Measurements from ENCODE around the gene STK24.
A peak's percentile ranks its signal among the peaks of the same experiment; 100 is the strongest.

STK24 gene

GRCh38 chr13:98452851-98453843, 123.8 kb downstream of the STK24 start:
- DNase-seq (ENCODE audit: low read depth in 2 of 2) = no peak

GRCh38 chr13:98451676-98452470, 125.0 kb downstream of the STK24 start:
- DNase-seq (ENCODE audit: low read depth in 2 of 2) = no peak

GRCh38 chr13:98450539-98451111, 126.3 kb downstream of the STK24 start:
- no peak for DNase-seq (ENCODE audit: low read depth in 2 of 2)

DNA sequence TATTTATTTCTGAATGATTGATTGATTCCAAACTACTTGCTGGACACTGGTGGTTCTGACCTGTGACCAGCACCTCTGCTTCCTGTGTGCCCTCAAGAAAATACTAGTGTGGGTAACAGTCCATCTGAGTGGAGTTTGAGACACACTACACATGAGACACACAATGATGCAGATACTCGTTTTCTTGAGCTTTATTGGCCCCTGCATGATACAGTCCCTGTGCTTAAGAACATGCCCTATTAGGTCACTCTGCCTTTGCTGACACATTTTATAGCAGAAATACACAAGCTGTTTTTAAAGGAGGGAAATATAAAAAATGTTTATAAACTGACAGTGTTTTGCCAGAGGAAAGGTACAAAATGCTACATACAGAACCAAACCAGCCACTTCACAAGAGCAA, 126.9 kb downstream of the STK24 start:
- no peak for DNase-seq (ENCODE audit: low read depth in 2 of 2)

DNA sequence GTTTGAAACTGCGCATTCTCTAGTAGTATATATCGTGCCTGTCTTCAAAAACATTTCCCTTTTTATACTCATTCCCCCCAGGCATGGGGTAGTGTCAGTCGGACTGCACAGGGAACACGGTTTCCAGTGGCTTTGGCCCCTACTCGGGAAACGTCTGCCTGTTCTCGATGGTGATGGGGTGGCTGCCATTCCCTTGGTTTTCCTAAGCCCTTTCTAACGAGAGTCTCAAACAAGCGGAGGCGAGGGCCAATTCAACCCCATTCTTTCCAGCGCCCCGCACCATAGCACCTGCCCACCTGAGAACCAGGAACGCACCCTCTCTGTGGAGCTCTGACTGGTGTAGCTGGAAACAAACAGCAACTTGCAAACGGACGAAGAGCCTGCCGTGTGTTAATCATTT, 127.6 kb downstream of the STK24 start:
- DNase-seq (ENCODE audit: low read depth in 2 of 2) = no peak

DNA sequence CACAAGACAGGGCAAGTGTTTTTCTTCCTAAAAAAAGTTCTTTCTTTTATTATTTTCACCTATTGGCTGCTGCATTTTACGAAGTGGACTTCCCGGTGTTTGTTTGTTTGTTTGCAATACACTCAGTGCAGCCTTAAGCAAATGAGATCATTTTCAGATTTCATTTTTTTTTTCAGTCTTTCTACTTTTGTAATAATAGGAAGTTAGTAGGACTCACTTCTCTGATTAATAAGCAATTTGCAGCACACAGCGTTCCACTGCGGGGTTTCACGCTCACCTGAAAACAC, 128.3 kb downstream of the STK24 start:
- DNase-seq (ENCODE audit: low read depth in 2 of 2) = no peak

- DNase-seq (ENCODE audit: low read depth in 2 of 2) = no peak
Observed at GRCh38 chr13:98447881-98448641, 128.8 kb downstream of the STK24 start.

DNA sequence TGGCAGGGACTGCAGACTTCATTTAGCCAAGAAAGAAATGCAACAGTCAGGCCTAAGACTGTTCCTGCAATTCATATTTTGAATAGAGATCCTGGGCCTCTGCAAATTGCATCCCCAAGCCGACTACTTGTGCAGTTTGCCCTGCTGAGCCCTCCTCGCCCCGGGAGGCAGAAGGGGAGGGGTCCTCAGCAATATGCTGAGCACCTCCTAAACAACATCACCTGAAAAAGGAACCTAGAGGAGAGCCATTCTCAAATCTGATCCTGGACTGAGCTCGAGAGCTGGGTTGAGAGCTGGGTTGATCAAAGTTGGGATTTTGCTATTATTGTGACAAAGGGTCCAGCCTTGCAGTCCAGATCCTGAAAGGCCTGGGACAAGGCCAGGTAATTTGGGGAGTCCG, 129.8 kb downstream of the STK24 start:
- no peak for DNase-seq (ENCODE audit: low read depth in 2 of 2)

GRCh38 chr13:98446234-98446621, 130.7 kb downstream of the STK24 start:
- DNase-seq (ENCODE audit: low read depth in 2 of 2) = no peak

- DNase-seq (ENCODE audit: low read depth in 2 of 2) = peak; percentile 53 to 54
Observed at GRCh38 chr13:98445340-98446233, 131.3 kb downstream of the STK24 start.

- DNase-seq (ENCODE audit: low read depth in 2 of 2) = no peak
Observed at GRCh38 chr13:98444381-98444780, 132.5 kb downstream of the STK24 start.

DNA sequence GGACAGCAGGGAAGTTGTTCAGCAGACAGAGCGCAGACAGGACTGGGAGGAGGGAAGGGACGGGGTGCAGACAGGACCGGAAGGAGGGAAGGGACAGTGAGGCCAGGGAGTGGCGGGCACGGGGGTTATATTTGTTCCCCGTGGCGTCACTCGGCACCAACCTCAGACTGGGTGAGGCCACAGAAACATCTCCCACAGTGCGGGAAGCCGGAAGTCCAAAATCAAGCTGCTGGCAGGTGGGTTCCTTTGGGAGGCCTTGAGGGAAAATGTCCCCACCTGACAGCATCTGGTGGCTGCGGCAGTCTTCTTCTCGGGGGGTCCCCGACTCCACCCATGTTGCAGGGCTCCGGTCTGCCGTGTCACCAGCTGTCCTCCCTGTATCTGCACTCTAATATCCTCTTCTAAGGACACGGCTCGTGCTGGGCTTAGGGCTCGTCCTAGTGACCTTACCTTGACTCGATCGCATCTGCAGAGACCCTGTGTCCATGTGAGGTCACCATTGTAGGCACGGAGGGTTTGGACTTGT, 133.0 kb downstream of the STK24 start:
- DNase-seq (ENCODE audit: low read depth in 2 of 2) = no peak

DNA sequence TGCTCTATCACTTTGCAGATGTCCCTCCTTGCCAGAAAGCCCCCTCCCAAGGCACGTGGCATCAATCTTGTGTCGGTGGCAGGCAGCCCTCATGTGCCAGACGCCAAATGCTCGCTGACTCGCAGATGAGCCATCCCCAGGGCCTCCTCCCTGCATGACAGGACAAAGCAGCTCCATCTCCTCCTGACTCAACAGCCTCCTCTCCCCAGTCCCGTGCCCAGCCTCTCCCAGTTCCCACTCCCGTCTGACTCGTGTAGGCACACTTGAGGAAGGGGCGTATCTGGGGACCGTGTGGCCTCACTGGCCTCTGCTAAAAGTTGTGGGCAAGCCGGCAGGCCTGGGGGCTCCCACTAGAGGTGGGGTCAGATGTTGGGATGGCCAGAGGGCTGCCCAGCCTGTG, 133.6 kb downstream of the STK24 start:
- no peak for DNase-seq (ENCODE audit: low read depth in 2 of 2)

DNA sequence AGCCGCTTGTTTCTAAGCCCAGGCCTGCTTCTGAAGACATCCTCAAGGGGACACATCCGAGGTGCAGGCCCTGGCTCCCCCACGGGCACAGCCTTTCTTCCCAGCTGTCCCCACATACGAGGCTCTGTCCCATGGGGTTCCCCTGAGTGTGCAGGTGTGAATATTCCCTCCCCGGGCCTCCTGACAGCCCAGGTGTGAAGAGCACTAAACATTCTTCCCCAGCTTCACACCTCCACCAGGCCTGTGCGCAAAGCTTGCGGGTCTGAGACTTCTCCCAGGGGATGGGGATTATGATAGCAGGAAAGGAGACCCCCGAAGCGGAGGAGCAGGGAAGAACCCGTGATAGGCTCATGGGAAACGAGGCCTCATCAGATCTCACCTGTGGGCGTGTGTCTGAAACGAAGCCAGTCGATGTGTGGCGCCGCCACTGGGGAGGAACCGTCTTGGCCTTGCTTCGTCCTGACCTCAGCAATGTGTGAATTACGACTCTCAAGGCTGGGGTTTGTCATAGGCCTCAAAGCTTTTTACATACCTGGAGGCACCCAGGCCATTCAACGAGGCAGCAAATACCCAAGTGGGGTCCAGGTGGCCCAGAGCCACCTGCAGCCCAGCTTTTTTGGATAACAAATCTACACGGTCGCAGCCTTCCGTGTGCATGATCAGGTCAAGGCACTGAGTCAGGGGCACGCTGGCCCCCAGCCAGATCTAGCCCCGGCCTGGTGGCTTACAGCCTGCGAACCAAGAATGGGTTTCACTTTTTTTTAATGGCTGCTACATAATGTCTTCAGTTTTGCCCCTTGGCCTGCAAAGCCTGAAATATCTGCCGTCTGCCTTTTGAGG, 134.3 kb downstream of the STK24 start:
- DNase-seq (ENCODE audit: low read depth in 2 of 2) = no peak

DNA sequence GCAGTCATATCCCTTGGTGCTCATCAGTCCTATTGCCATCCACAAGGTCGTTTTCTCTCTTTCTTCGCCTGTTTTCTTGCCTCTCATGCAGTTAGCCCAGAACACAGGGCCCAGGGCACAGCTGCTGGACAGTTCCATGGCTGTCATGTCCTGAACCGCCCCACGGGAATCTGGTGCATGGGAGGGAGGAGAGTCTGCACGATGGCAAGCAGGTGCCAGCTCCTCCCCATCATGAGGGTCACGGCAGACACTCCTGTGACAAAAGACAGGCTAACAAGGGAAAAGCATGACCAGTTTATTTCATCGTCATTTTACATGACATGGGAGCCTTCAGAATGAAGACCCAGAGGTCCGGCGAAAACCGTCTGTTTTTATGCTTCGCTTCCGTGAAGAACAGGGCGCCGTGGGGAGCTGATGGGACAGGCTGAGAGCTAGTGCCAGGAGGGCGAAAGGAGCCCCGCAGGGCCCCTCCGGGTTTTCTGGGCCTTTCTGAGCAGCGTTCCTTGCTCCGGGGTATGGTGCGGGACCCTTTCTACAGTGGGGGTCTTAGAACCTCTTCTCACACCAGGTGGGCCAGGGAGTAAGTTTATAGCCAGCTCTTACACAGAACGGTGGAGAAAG, 135.7 kb downstream of the STK24 start:
- no peak for DNase-seq (ENCODE audit: low read depth in 2 of 2)

DNA sequence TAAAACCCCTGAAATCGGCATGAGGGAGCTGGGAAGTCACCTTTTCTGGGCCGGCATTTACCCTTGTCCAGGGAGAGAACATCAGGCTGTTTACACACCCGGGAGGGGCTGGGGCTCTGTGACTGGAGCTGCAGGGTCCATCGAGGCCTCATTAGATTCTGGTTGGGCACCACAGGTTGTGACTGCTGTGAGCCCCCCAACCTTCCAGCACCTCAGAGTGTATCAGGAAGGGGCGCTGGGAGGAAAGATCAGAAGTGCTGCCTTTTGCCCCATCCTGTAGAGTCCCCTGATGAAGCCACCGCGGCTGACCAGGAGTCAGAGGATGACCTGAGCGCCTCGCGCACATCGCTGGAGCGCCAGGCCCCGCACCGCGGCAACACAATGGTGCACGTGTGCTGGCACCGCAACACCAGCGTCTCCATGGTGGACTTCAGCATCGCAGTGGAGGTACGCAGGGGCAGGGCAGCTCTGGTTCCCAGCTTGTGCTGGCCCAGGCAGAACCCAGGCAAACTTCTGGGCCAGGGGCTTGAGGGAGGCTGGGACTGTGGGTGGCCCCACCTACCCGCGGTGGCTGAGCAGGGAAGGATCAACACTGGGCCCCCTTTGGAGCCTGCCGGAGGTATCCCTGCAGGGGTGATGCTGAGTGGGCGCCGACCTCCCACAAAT, 136.4 kb downstream of the STK24 start:
- DNase-seq (ENCODE audit: low read depth in 2 of 2) = no peak

GRCh38 chr13:98439896-98440295, 137.0 kb downstream of the STK24 start:
- DNase-seq (ENCODE audit: low read depth in 2 of 2) = no peak

DNA sequence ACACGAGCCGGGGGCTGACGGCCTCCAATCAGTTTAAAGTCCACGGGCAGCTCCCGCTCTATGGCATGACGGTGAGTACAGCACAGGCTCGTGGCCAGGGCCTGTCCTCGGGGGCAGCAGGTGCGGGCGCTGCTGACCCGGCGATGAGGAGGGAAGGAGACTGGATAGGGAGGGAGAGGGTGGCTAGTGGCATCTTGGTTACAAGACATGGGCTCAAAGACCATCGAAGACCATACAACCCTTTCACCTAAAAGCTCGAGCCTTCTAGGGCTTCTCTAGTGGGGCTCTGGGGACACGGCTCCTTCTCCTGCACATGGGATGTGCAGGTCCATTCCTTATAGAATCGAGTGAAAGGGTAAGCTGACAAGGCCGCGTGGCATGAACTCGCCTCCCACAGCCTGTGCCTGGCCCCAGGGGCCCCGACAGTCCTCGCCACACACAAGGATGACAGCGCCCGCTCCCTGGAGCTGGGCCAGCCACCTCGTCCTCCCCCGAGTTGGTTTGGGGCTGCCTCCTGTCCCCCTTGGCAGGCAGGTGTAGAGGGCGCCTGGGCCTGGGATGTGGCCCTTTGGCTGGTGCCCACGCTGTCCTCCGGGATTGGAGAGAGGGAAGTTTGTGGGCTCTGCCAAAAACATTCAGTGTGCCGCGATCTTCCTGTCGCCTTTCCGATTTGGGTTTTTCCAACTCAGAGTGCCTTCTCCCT, 137.6 kb downstream of the STK24 start:
- no peak for DNase-seq (ENCODE audit: low read depth in 2 of 2)
